GM21360 (cell line): ENCODE results near the gene SPRTN.

ENCODE experiments used
- ATAC-seq: cut with Tn5 transposase; IDR thresholded peaks from one replicate; pipeline ENCODE4 v1.9.1; 2021; ENCODE audit warnings: mild to moderate bottlenecking, moderate library complexity; ENCODE audit not compliant: unreplicated experiment

The SPRTN gene, protein sequence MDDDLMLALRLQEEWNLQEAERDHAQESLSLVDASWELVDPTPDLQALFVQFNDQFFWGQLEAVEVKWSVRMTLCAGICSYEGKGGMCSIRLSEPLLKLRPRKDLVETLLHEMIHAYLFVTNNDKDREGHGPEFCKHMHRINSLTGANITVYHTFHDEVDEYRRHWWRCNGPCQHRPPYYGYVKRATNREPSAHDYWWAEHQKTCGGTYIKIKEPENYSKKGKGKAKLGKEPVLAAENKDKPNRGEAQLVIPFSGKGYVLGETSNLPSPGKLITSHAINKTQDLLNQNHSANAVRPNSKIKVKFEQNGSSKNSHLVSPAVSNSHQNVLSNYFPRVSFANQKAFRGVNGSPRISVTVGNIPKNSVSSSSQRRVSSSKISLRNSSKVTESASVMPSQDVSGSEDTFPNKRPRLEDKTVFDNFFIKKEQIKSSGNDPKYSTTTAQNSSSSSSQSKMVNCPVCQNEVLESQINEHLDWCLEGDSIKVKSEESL

DNA sequence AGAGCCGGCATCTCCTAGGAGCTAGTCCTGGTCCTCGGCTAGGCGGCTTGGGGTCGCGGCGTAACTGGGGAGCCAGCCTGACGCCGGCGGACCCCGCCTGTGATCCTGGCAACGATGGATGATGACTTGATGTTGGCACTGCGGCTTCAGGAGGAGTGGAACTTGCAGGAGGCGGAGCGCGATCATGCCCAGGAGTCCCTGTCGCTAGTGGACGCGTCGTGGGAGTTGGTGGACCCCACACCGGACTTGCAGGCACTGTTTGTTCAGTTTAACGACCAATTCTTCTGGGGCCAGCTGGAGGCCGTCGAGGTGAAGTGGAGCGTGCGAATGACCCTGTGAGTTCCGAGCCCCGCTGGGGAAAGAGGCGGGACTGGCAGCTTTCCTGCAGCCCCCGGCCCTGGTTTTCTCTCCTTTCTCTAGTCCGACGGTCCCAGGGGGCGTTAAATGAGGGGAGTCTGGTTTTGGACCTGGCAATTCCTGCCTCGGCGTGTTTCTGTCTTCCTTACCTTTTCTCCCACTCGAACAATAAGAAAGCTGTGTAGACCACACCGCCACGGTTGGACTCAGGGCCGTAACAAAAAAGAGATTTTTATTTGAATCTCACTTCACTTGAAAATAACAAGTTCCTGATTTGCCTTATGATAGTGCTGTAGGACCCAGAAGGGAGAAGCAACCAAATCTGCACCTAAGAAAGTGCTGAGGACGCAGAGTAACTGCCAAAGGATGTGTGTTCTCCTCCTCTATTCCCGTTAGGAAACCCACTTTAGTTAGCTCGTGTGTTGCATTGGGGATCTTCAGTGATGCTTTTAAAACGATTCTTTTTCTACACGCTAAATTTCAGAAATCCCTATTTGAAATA lies at the start of gene SPRTN:
TSS of gene SPRTN (plus strand) at position 24 of the 859 bp plus-strand sequence. CDS start at position 115, 91 bp downstream.
- no peak for ATAC-seq

DNA sequence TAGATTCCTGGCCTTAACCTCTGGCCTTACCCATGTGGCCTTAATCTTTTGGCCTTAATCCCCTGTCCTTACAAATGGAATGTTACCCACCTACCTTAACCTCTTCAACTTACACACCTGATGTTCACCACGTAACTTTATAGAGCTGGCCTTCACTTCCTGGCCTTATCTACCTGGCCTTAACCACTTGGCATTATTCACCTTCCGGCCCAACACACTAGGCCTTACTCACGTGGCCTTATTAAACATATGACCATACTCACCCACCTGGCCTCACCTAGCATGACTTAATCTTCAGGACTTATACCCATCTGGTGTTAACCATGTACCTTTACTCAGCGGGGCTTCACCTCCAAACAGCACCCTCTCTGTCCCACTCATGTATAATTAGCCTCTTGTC lies 42.2 kb upstream of the SPRTN start:
- no peak for ATAC-seq

DNA sequence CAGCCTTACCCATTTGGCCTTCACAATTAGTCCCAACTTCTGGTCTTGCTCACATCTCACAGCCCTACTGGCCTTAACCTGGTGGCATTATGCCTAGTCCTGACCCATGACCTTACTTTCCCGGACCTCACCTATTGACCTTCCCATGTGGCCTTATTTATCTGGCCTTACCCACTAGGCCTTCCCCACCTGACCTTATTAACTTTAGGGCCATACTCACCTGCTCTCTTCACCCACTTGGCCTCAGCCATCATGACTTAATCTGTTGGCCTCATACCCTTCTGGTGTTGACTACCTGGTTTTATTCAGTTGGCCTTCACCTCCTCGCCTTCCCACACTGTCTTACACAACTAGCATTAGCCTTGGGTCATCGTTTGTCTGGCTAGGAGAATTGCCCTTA lies 36.1 kb upstream of the SPRTN start:
- no peak for ATAC-seq

DNA sequence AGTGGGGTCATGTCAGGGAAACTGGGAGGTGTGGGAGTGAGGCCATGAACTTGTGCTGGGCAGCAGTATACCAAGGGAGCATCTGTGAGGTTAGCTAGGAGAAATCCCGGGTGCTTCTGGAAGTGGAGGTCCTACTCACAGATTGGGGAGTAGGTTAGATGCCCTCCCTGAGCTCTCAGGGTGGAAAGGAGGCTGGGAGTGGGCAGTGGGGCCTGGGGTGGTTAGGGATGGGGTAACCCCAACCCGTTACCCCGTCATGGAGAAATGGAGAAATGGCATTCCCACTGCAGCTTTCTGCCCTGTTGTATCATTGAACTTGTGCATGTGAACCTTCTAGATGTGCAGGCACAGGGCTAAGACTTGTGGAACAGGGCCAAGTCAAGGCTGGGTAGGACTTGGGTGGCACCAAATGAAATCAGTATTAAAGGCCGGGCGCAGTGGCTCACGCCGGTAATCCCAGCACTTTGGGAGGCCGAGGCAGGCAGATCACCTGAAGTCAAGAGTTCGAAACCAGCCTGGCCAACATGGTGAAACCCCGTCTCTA lies 27.6 kb upstream of the SPRTN start:
- no peak for ATAC-seq

DNA sequence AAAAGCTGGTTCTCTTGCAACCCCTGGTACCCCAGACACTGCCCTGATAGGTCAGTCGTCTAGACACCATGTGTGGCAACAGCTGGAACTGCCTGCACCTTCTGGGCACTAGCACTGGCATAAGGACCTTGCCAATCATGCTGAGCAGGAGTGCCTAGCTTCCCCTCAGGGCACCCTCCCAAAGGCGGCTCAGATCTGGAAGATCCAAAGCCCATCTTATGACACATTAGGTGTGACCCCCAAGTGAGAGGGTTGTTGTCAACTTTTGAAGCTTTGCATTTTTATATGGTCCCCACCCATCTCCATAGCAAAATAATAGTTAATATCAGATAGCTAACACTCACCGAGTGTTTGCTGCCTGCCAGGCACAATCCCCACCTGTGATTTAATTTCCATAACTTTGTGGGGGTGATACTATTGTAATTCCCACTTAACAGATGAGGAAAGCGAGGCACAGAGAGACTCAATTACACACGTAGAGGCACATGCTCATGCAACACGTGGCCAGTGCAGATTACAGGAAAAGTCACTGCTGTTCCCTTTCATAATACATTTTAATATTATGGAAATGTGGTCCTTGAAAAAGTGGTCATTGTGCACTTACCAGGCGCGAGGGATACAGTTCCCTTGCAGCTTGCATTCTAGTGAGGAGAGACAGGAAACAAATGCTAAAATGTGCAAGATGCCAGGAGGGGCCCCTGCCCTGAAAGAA lies 26.2 kb upstream of the SPRTN start:
- no peak for ATAC-seq

DNA sequence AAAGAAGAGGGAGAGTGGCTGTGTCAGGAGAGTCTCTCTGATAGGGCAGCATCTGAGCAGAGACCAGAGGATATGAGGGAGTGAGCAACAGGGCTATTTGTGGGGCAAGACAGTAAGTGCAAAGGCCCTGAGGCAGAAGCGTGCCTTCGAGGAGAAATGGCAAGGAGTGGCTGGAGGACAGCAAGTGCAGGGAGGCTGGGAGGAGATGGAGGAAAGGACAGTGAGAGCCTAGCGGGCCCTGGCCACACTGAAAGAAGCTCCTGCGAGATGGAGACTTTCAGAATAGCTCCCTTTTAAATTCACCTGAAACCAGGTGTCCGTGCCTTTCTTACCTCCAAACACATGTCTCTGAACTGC lies 25.7 kb upstream of the SPRTN start:
- no peak for ATAC-seq

DNA sequence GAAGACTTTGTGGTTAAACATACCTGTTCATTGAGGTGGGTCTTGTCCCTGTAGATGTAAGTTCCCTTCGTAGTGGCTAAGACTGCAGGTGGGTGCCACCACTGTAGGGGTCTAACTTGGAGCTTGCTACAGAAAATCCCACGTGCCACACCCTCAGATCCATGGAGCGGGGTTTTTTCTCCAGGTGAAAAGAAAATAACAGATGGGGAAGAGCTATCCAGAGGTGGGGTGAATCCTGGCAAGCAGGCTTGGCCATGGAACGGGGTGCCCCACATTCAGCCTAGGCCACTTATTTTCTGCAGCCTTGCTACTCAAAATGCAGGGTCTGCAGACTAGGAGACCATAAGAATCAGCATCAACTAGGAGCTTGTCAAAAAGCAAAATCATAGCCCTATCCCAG lies 24.4 kb upstream of the SPRTN start:
- no peak for ATAC-seq

DNA sequence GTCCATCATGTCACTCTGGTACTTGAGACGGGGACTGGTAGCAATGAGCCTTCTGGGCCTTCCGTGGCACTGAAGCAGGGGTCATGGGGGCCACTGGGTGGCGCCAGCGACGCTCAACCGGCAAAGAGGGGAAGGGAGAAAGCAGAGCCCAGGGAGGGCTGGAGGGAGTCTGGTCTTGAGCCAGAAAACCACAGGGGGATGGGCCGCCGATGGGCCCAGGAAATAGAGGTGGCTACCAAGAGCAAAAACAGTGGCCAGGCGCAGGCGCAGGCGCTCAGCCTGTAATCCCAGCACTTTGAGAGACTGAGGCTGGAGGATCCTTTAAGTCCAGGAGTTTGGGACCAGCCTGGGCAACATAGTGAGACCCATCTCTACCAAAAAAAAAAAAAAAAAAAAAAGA lies 22.2 kb upstream of the SPRTN start:
- peak; percentile 64 for ATAC-seq

DNA sequence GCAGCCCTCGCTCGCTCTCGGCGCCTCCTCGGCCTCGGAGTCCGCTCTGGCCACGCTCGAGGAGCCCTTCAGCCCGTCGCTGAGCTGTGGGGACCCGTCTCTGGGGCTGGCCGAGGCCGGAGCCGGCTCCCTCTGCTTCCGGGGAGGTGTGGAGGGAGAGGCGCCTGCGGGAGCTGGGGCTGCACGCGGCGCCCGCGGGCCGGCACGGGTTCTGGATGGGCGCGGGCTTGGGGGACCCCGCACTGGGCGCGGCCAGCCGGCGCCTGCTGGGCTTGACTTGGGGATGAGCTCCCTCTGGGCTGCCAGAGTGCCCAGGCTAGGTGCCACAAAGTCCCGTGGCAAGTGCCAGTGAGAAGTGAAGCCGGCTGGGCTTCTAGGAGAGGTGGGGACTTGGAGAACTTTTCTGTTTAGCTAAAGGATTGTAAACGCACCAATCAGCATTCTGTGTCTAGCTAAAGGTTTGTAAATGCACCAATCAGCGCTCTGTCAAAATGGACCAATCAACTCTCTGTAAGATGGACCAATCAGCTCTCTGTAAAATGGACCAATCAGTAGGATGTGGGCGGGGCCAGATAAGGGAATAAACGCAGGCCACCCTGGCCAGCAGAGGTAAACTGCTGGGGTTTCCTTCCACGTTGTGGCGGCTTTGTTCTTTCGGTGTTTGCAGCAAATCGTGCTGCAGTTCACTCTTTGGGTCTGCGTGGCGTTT lies 20.6 kb upstream of the SPRTN start:
- ATAC-seq: no peak

DNA sequence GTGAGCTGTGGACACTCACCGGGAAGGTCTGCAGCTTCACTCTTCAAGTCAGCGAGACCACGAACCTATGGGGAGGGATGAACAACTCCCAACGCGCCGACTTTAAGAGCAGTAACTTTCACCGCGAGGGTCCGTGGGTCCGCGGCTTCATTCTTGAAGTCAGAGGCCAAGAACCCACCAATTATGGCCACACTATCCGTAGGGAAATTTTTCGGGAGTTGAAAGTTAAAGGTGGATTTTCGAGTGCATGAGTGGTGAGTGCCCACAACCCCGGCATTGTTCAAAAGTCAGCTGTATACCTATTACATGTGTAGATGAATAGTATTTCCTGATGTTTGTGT lies 20.1 kb upstream of the SPRTN start:
- ATAC-seq: no peak

DNA sequence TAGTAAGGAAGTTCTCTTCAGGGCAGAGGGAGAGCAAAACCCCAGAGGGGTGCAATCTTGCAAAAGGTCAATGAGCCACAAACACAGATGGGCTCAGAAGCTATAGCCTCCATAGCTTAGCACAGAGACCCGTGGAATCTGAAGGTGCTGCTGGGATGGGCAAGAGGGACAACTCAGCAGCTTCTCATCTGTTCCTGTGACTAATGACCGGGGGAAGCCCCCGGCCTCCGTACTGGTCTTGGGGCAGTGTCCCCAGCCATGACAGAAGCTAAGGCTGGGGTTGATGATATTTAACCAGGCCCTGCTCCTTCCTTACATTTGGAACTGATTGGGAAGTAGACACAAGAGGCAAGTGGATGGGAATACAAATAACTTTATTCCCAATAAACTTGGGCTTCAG lies 19.5 kb upstream of the SPRTN start:
- ATAC-seq: no peak

DNA sequence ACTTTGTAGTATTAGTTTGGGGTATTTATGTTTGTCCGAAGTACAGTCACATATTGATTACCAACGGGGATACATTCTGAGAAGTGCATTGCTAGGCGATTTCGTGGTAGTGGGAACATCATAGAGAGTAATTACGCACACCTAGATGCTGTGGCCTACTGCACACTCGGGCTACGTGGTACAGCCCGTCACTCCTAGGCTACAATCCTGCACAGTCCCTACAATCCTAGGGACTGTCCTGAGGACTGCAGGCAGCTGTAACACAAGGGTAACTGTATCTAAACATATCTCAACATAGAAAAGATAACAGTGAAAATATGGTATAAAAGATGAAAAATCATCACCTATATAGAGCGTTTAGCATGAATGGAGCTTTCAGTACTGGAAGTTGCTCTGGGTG lies 19.0 kb upstream of the SPRTN start:
- no peak for ATAC-seq

DNA sequence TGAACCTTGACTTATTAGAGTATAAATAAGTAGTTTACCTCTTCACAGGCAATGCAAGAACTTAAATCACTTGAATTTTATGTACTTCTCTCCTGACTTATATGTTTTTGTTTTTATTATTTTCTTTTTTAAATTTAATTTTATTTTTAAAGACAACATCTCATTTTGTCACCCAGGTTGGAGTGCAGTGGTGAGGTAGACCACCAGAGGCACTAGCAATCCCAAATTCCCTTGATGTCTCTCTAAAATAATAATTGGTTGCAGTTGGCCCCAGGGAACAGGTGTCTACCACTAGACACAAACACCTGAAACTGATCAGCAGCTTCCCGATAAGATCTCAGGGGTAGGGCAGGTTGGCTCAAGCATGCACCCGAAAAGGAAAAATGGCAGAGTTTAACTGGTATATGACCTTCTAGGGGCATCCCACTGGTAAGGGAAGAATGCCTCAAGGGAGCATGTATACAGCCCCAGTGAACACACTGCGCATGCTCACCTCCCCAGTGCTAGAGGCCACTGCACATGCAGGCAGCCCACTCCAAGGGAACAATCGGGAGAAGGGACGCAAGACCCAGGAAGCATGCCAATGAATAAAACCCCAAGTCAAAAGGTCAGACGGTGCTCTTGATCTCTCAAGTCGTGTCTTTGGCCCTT lies 15.1 kb upstream of the SPRTN start:
- no peak for ATAC-seq

DNA sequence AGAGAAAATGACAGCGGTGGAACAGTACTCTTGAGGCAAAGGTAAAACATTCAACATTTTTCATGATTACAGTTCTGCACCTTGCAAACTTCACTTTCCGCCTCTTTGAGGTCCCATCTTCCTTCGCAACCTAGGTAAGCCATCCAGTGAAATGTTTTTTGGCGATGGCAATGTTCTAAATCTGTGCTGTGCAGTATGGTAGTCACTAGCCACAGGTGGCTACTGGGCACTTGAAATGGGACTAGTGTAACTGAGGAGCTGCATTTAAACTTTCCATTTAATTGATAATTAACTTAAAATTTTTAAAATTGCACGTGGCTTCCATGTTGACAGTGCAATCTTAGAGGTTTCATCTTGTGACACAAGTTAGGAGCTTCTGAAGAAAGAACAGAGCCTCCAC lies 13.4 kb upstream of the SPRTN start:
- ATAC-seq: no peak

DNA sequence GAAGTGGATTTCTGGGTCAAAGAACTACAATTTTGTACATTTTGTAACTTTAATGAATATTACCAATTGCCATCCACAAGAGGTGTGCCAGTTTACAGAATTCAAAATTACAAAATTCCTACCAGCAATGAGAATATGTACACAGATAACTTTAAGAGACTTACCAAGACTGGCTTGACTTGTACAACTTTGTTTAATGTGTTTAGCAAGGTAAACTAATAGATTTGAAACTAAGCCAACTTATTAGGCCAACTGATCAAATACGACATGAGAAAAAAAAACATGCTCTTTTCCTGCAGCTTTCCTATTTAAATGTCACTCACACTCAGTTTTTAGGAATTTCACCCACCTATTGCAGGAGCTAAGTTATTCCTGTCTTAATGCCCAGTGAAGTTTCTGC lies 11.8 kb upstream of the SPRTN start:
- ATAC-seq: no peak

DNA sequence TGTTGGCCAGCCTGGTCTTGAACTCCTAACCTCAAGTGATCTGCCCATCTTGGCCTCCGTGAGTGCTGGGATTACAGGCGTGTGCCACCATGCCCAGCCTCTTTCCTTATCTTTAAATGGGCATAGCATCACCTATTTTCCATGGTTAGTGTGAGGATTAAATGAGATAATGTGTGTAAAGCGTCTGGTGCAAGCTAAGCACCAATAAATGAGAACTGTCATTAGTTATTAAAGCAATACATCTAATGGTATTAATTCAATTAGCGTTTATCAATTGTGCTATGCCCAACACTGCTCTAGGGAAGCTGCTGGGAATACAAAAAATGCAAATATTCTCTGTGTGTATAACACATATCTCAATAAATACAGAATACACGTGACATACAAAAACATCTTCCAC lies 10.5 kb upstream of the SPRTN start:
- ATAC-seq: no peak

DNA sequence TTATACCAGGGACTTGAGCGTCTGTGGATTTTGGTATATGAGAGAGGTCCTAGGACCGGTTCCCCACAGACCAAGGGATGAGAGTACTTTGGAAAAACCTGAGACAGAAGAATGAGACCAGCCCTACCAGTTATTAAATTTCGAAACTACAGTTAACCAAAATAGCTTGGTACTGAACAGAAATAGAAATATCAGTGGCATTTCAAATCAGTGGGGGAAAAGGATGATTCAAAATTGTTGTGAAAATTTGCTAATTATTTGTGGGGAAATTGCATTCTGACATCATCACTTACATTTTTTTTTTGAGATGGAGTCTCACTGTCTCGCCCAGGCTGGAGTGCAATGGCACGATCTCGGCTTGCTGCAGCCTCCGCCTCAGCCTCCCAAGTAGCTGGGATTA lies 8.6 kb upstream of the SPRTN start:
- no peak for ATAC-seq

DNA sequence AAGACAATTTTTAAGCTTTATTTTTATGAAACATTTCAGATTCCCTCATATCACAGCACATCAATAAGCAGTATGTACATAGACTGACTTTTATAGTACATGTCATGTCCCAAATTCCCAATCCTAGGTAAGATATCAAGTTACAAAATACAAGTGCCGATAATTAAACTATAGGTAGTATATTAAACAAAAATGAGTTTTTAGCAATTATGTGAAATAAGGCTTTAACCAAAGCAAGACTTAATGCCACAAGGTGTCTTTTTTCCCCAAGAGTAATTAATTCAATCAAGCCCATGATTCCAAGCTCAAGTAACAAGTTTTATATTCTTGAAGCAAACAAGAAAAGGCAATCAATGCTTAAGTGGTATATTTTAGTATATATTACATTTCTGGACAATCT lies 5.3 kb upstream of the SPRTN start:
- ATAC-seq: no peak

DNA sequence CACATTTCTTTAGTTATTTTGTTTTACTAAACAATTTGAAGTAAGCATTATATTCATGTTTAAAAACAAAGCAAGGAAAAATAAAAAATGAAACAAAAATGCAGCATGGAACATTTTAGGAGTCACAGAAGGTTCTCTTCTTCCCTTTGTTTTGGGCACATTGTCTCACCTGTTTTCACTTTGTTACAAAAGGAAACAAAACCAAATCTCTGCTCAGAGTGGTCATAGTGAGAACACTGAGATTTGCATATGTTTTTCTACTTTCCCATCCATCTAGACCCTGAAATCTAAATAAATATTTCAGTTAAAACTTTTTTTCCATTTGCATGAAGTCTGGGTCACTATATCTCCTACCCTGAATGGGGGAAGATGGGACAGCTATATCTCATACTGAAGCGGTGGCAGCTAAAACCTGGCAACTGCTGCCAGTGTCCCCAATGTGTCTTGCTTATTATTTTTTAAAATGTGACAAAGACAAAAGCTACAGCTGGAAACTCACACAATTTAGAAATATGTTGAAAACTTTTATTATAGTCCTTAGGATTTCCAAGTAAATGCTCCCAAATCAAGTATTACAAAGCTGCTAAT lies 3.9 kb upstream of the SPRTN start:
- peak; percentile 32 for ATAC-seq

DNA sequence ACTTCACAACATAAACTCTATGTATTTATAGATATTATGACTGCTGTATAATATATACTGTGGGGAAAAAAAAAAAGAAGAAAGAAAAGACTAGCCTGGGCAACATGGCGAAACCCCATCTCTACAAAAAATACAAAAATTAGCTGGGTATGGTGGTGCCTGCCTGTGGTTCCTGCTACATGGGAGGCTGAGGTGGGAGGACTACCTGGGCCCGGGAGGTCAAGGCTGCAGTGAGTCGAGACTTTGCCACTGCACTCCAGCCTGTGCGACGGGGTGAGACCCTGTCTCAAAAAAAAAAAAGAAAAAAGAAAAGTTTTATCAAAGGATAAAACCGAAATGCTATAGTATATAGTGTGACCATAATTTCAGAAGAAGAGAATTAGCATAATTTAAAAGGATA lies 3.1 kb upstream of the SPRTN start:
- no peak for ATAC-seq
